OCI-LY3 (cell line): ENCODE data around the gene R3HDML.

Experiments
- EZH2phosphoT487 ChIP-seq: fragments of 200-600 bp; shearing (Covaris generic); IDR thresholded peaks from 2 replicates; pipeline ENCODE4 v1.6.1; 2018; ENCODE audit warnings: antibody characterized with exemption, mixed run types, low read depth
- TF ChIP-seq, protein P1 (sequence below): fragments of 200-600, 300-600 bp; sonication (generic); IDR thresholded peaks from 2 replicates; pipeline ENCODE4 v1.5.1; 2014; ENCODE audit warnings: antibody characterized with exemption, low read length, low read depth

GRCh38 chr20:44287272-44288097, 49.4 kb upstream of the R3HDML start:
- TF ChIP-seq, protein P1, sequence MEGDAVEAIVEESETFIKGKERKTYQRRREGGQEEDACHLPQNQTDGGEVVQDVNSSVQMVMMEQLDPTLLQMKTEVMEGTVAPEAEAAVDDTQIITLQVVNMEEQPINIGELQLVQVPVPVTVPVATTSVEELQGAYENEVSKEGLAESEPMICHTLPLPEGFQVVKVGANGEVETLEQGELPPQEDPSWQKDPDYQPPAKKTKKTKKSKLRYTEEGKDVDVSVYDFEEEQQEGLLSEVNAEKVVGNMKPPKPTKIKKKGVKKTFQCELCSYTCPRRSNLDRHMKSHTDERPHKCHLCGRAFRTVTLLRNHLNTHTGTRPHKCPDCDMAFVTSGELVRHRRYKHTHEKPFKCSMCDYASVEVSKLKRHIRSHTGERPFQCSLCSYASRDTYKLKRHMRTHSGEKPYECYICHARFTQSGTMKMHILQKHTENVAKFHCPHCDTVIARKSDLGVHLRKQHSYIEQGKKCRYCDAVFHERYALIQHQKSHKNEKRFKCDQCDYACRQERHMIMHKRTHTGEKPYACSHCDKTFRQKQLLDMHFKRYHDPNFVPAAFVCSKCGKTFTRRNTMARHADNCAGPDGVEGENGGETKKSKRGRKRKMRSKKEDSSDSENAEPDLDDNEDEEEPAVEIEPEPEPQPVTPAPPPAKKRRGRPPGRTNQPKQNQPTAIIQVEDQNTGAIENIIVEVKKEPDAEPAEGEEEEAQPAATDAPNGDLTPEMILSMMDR = no peak
- no peak for TF ChIP-seq EZH2phosphoT487
